AG04449 (cell line): Measurements from ENCODE around the gene DBF4.
"Not testable (repeated sequence)": the region's sequence is repeated elsewhere in the genome, so short reads cannot be mapped to it uniquely, and the experiment has no call there.

Experiments
- CTCF ChIA-PET: fragments of 350-600 bp; formaldehyde crosslinking; extraction: SDS; loops from one replicate; lab custom pipeline; 2021; ENCODE audit warnings: antibody characterized with exemption; lab: Yijun Ruan, JAX
- POLR2A ChIA-PET: fragments of 400-600, 350-600 bp; formaldehyde crosslinking; extraction: SDS; loops from one replicate; lab custom pipeline; 2020; ENCODE audit warnings: antibody characterized with exemption, inconsistent platforms; lab: Yijun Ruan, JAX
- DNase-seq: peaks from one replicate; pipeline ENCODE4 v3.0.0-alpha.2; 2010; ENCODE audit warnings: low read depth, low spot score
- H3K4me3 ChIP-seq: 2 replicates; pipeline ENCODE4 v1.5.1; 2011; ENCODE audit warnings: low read depth, mild to moderate bottlenecking, control low read depth, low read length
- TF ChIP-seq, protein P1 (sequence below): IDR thresholded peaks from one replicate; pipeline ENCODE4 v1.5.1; 2011; ENCODE audit warnings: mild to moderate bottlenecking, moderate library complexity, low read length, control low read depth, inconsistent platforms; ENCODE audit not compliant: insufficient read depth; ENCODE audit errors: missing control alignments

DBF4 gene

DNA sequence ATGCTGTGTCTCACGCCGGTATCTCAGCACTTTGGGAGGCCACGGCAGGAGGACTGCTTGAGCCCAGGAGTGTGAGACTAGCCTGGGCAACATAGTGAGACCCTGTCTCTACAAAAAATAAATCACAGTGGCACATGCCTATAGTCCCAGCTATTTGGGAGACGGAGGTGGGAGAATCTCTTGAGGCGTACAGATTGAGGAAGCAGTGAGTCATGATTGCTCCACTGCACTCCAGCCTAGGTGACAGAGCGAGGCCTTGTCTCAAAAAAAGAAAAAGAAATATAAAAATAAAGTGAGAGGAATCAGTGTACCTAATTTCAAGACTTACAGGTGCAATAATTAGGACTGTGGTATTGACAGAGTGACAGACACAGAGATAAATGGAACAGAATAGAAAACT, 24.0 kb upstream of the DBF4 start:
- ChIA-PET CTCF (no interaction called here), POLR2A (no interaction called here)
- DNase-seq, result no peak
- TF ChIP-seq, protein P1, sequence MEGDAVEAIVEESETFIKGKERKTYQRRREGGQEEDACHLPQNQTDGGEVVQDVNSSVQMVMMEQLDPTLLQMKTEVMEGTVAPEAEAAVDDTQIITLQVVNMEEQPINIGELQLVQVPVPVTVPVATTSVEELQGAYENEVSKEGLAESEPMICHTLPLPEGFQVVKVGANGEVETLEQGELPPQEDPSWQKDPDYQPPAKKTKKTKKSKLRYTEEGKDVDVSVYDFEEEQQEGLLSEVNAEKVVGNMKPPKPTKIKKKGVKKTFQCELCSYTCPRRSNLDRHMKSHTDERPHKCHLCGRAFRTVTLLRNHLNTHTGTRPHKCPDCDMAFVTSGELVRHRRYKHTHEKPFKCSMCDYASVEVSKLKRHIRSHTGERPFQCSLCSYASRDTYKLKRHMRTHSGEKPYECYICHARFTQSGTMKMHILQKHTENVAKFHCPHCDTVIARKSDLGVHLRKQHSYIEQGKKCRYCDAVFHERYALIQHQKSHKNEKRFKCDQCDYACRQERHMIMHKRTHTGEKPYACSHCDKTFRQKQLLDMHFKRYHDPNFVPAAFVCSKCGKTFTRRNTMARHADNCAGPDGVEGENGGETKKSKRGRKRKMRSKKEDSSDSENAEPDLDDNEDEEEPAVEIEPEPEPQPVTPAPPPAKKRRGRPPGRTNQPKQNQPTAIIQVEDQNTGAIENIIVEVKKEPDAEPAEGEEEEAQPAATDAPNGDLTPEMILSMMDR, result no peak
- no peak overlapping the region for H3K4me3 ChIP-seq

DNA sequence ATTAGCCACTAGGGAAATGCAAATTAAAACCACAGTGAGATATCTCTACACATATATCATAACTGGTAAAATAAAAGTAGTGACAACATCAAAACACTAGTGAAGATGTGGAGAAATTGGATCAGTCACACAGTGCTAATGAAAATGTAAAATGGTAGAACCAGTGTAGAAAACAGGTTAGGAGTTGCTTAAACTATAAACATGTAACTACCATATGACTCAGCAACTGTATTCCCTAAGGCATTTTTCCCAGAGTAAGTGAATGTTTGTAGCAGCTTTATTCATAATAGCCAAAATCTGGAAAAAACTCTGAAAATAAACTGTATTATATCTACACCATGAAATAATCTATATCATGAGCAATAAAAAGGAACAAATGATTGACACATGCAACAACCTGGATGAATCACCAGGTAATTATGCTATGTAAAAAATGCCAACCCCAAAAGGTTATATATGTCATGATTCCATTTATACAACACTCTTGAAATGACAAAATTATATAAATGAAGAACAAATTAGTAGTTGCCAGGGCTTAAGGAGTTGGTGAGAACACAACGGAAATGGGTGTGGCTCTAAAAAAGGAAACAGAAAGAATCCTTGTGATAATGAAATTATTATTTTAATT, 22.9 kb upstream of the DBF4 start:
- no peak overlapping the region for H3K4me3 ChIP-seq
- DNase-seq, result no peak
- ChIA-PET CTCF (no interaction called here), POLR2A (no interaction called here)
- TF ChIP-seq, protein P1, result no peak

DNA sequence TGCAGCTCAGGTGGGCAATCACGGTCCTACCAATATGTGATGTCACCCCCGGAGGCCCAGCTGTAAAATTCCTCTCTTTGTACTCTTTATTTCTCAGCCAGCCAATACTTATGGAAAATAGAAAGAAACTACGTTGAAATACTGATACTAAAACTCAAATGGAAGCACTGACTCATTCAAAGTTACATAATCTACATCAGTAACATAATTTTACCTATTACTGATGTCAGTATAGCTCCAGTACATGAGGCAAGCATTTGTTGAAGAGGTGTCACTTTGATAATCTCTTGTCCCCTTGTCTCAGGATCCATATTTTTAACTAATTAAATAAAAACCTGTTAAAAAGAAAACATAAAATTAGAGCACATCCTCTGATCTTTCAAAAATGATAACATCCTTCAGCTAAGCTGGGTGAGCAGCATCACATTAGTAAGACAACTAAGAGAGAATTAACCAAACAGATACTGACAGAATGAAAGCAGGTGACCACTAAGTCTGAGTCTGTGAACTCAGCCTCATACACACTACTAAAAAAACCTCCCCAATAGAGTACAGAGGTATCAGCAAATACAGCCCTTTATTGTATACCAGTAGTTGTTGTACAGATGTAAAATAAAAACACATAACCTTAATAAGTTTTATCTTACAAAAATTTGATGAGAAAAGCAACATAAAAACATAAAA, 17.7 kb upstream of the DBF4 start:
- CTCF ChIA-PET, result no interaction called here
- no peak overlapping the region for H3K4me3 ChIP-seq
- POLR2A ChIA-PET, result no interaction called here
- no peak for DNase-seq
- TF ChIP-seq, protein P1, result no peak

DNA sequence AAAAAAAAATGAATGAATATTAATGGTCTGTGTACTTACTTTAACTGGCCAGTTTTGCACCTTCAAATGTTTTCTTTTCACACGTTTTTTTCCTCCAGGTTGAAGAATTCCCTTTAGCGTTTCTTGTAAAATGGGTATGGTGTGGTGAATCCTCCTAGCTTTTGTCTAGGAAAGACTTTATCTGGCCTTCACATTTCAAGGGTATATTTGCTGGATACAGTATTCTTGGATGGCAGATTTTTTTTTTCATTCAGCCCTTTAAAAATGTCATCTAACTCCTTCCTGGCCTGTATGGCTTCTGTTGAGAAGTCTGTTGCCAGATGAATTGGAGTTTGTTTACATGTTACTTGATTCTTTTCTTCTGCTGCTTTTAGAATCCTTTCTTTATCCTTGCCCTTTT, 10.2 kb upstream of the DBF4 start:
- TF ChIP-seq, protein P1, result no peak
- POLR2A ChIA-PET, result no interaction called here
- CTCF ChIA-PET, result no interaction called here
- H3K4me3 ChIP-seq, result no peak overlapping the region
- no peak for DNase-seq

DNA sequence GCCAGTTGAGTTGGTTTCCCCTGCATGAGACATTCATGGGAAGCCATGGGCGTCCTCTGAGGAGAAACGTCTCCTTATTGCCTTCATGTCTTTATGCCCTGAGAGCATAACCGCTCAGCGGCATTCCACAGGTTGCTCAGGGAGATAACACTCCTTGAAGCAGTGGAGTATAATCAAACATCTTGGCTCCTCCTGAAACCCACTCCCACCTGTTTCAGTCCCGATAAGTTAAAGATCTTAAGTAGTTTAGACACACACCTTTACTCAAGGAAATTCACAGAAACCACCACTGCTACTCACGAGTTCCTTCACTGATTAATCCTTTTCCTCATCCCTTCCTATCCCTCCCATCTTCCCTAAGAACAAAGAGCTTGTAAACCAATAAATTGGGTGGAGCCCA, 9.8 kb upstream of the DBF4 start:
- H3K4me3 ChIP-seq, DNase-seq, POLR2A ChIA-PET, CTCF ChIA-PET: not testable (repeated sequence)

DNA sequence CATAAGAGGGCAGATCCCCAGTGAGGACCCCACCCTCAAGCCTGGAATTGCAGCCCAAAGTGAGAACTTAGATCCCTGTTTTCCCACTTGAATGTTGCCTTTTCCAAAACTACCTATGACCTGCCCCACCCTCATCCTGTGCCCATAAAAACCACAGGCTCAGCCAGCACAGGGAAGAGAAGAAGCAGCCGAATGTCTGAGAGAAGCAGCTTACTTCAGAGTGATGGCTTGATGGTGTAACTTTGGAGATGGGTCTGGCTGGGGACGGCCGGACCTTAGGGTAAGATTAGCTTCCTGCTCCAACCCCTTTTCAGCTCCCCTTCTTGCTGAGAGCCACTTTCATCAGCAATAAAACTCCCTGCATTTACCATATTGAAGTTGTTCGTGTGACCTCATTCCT, 5.8 kb upstream of the DBF4 start:
- no peak for DNase-seq
- H3K4me3 ChIP-seq, result no peak overlapping the region
- ChIA-PET POLR2A (no interaction called here), CTCF (interaction anchor here (1.2 kb wide), 1 partner anchor 16 kb away, joined by 3 read pairs; no protein-coding TSS in a partner anchor)
- TF ChIP-seq, protein P1, result no peak

DNA sequence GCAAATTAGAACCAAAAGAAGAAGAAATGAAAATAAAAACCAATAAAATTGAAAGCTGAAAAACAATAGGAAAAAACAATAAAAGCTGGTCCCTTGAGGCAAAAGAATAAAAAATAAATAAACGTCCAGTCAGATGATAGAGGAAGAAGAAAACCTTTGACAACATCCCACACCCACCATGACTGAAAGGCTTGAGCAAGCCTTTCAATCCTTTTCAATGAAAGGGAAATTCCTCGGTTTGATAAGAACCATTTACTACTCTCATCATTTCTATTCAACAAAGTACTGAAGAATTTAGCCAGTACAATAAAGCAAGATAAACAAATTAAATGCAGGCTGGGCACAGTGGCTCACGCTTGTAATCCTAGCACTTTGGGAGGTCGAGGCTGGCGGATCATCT, 3.9 kb upstream of the DBF4 start:
- POLR2A ChIA-PET, result no interaction called here
- H3K4me3 ChIP-seq, result no peak overlapping the region
- CTCF ChIA-PET, result no interaction called here
- no peak for DNase-seq
- TF ChIP-seq, protein P1, result no peak

DNA sequence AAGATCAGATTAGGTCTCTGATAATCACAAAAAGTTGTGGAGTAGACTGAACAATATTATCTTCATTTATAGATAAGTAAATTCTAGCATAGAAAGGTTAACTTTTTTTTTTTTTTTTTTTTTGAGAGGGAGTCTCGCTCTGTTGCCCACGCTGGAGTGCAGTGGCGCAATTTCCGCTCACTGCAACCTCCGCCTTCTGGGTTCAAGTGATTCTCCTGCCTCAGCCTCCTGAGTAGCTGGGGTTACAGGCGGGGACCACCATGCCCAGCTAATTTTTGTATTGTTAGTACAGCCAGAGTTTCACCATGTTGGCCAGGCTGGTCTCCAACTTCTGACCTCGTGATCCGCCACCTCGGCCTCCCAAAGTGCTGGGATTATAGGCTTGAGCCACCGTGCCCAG, 3.0 kb upstream of the DBF4 start:
- H3K4me3 ChIP-seq, POLR2A ChIA-PET, CTCF ChIA-PET, DNase-seq: not testable (repeated sequence)
